GM19468 (cell line): ENCODE measurements around the gene CCDC152.
"Not testable (repeated sequence)": the region's sequence is repeated elsewhere in the genome, so short reads cannot be mapped to it uniquely, and the experiment has no call there.

ENCODE experiments used
- ATAC-seq: cut with Tn5 transposase; IDR thresholded peaks from one replicate; pipeline ENCODE4 v1.9.1; 2021; ENCODE audit warnings: mild to moderate bottlenecking, moderate library complexity, moderate number of reproducible peaks; ENCODE audit not compliant: unreplicated experiment; ENCODE audit errors: extremely low read depth

The CCDC152 gene, protein sequence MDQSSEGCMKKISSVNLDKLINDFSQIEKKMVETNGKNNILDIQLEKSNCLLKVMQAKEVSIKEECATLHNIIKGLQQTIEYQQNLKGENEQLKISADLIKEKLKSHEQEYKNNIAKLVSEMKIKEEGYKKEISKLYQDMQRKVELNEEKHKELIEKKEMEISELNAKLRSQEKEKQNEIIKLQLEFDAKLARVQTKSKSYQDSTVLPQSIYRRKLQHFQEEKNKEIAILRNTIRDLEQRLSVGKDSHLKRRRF

GRCh38 chr5:42756606-42757601 is at the start of gene CCDC152:
Gene CCDC152, plus strand, starts transcription at chr5:42756818. Its CDS starts 2,304 bp downstream, at chr5:42759122.
- ATAC-seq = peak; percentile 70

- no peak for ATAC-seq
Measured at GRCh38 chr5:42715785-42716184, 40.8 kb upstream of the CCDC152 start.

- ATAC-seq = peak; percentile 96
Measured at GRCh38 chr5:42718591-42718990, 38.0 kb upstream of the CCDC152 start.

DNA sequence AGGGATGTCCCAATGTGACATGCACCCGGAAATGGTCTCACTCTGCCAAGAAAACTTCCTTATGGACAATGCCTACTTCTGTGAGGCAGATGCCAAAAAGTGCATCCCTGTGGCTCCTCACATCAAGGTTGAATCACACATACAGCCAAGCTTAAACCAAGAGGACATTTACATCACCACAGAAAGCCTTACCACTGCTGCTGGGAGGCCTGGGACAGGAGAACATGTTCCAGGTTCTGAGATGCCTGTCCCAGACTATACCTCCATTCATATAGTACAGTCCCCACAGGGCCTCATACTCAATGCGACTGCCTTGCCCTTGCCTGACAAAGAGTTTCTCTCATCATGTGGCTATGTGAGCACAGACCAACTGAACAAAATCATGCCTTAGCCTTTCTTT is 37.6 kb upstream of the CCDC152 start:
- no peak for ATAC-seq

- ATAC-seq = no peak
Measured at GRCh38 chr5:42720251-42720650, 36.4 kb upstream of the CCDC152 start.

GRCh38 chr5:42721484-42721883 is 35.1 kb upstream of the CCDC152 start:
- ATAC-seq = no peak

DNA sequence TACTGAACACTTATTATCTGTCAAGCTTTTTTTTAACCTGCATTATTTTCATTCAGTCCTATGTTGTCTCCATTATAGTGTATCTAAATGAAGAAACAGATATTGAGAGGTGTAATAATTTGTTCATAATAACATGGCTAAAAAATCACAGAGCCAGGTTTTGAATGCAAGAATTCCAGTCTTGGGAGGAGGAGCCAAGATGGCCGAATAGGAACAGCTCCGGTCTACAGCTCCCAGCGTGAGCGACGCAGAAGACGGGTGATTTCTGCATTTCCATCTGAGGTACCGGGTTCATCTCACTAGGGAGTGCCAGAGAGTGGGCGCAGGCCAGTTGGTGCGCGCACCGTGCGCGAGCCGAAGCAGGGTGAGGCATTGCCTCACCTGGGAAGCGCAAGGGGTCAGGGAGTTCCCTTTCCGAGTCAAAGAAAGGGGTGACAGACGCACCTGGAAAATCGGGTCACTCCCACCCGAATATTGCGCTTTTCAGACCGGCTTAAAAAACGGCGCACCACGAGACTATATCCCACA is 22.0 kb upstream of the CCDC152 start:
- not testable (repeated sequence) for ATAC-seq

DNA sequence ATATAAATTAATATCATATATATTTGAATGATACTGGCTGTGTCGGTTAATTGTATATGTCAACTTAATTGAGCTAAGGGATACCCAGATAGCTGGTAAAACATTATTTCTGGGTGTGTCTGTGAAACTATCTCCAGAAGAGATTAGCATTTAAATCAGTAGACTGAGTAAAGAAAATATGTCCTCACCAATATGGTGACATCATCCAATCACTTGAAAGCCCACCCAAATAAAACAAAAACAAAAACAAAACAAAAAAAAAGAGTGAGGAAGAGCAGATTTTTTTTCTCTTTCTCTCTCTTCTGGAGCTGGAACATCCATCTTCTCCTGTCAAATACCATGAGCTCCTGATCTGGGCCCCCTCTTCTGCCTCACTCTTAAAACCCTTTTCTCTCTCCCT is 15.7 kb upstream of the CCDC152 start:
- ATAC-seq = no peak

DNA sequence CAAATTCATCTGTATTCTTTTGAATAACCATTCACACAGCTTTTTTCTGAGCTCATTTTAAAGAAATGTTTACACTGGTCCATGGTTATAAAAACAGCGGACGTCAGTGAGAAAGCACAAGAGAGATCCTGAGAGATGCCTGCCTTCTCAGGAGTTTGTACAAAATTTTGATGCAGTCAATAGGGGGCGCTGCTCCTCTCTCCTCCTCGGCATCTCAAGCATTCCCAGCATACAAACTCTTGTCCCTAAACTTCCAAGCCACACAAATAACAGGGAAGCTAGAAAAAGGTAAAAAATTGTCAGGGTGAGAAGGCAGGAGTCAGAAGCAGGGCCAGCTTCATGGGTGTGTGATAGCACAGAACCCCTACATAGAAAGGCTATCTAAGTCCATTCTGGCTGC is 11.2 kb upstream of the CCDC152 start:
- no peak for ATAC-seq

GRCh38 chr5:42745856-42746255 is 10.8 kb upstream of the CCDC152 start:
- ATAC-seq = no peak

GRCh38 chr5:42749020-42749419 is 7.6 kb upstream of the CCDC152 start:
- ATAC-seq = no peak

GRCh38 chr5:42750507-42750906 is 6.1 kb upstream of the CCDC152 start:
- no peak for ATAC-seq

DNA sequence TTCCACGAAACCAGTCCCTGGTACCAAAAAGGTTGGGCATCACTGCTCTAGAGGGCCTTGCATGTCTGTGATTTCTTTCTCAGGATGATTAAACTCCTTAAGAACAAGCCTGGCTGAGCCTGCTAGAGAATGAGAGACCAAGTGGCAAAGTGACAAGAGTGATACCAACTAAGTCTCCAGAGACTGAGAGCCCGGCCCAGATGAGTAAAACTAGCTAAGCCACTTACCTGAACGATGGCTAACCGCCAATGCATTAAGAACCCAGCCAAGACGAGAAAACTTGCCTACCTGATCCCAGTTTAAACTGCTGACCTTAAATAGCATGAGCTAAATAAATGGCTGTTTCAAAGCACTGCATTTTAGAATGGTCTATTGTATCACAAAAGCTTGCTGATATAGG is 5.6 kb upstream of the CCDC152 start:
- no peak for ATAC-seq

DNA sequence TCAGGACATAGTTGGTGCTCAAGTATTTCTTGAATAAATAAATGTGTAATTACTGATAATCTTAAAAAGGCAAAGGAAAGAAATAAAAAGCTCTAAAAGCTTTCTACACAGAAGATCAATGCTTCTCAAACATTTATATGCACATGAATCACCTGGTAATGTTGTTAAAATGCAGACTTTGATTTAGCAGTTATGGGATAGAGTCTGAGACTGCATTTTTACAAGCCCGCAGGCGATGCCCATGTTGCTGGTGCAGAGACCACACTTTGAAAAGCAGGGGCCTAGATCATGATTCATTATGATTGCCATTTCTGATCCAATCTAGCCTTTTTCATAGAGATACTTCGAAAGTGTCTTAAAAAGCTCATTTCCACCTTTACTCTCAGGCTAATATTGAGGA is 3.5 kb upstream of the CCDC152 start:
- no peak for ATAC-seq

DNA sequence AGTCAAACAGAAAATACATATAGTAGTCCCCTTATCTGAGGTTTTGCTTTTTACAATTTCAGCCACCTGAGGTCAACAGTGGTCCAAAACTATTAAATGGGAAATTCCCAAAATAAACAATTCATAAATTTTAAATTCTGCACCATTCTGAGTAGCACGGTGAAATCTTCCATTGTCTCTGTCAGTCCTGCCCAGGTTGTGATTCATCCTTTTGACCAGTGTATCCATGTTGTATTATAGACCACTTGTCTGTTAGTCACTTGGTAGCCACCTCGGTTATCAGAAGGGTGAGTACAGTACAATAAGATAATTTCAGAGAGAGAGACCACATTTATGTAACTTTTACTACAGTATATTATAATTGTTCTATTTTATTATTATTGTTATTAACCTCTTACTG is 2.8 kb downstream of the CCDC152 start:
- ATAC-seq = no peak

DNA sequence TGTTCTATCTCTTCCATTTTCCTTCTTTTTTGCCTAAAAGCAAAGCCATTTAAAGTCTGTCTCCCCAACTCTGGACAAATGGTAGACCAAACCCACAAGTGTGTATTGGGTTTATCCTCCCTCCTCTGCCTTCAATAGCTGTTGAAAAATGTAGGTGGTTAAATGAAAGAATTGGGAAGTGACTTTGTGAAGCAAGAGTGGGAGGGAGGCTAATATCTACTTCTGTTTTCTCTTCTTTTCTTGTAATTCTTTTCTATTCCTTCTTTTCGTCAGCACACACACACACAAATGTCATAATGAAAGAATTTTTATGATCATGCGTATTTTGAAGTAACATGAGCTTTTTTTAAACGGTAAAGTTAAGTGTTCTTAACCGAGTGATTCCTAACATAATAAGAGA is 3.8 kb downstream of the CCDC152 start:
- ATAC-seq = no peak

- no peak for ATAC-seq
Measured at GRCh38 chr5:42761791-42762190, 5.2 kb downstream of the CCDC152 start.

- ATAC-seq = no peak
Measured at GRCh38 chr5:42767491-42768105, 11.0 kb downstream of the CCDC152 start.

DNA sequence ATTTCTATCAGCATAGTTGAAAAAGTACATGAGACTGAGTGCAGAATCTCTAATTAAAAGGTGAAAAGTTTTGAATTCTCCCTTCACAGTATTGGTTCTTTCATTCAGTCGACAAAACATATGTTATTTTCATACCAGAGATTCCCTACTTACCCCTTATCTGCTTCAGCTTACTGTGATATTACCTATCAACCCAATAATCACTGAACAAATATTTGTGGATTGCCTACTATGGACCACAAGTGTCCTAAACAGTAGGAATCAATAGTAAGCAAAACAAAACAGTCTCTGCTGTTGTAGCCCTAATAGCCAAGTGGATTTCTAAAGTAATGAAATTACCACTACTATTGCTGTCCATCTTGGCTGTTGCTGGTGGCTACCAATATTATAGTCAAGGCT is 11.5 kb downstream of the CCDC152 start:
- no peak for ATAC-seq

DNA sequence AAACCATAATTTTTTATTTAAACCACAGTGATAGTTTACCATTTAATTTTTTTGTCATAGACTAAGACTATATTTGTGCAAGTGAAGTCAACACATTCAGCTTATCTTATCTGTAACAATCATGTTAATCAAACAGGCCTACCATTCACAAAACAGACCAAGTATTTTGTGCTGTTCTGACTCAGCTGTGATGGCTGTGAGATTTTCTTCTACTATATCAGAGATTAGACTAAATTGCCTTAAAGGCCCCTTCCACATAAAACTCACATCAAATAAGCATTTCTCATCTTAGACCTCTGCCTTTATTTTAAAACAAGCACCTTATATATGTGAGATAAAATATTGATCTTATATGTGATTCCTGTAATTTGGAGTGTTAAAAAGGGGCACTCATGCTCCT is 13.4 kb downstream of the CCDC152 start:
- no peak for ATAC-seq
